ENCODE measurements around the gene CD302. TPM values are rescaled to one million over a fixed set of nuclear protein-coding genes. Genes with fewer than 3 reads are reported as not detected.
A peak's percentile ranks its signal among the peaks of the same experiment; 100 is the strongest.

CD302 gene
- total RNA-seq, 1 experiment from 2014 or later: 16.4 TPM

DNA sequence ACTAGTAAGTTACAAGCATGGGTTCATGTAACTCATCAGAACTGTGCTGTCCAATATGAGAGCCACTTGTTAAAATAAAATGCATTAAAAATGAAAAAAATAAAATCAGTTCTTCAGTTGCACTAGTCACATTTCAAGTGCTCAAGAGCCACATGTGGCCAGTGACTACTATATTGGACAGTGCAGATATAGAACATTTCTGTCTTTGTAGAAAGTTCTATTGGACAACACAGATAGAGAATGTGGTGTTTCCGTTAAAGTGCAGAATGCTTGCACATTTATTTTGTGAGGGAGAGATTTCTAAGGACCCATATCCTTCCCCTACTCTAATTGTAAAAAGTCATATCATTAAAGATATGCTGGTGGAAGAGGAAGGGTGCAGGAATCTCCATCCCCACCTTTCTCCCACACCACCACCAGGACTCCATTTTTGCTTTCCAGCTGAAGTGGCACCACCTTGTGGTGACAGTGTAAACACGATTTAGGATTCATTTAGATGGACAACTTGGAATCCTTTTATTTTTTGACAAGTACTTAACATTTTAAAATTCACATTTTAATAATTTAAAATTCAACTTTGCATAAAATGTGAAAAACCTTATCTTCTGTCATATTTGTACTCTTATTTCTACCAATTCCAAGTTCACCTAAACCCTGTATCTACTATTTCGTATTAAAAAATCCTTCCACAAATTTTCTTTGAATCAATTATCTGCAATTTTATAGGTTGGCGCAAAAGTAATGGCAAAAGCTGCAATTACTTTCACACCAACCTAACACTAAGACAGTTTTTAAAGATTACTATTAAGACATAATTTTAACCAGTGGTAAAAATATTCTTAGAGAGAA lies 9.4 kb upstream of the CD302 start:
- H3K27me3 ChIP-seq (replicated peaks): 0 out of 2 replicates have a peak, but pooled peaks cover 5% of the 10 kb centered on the region
- DNase-seq (ENCODE audit: low read depth in 1 of 2, low spot score in 2 of 2): peak in 1 of 2 experiments; percentile 36
- H3K9me3 ChIP-seq (replicated peaks): no peaks in the 10 kb centered on the region

DNA sequence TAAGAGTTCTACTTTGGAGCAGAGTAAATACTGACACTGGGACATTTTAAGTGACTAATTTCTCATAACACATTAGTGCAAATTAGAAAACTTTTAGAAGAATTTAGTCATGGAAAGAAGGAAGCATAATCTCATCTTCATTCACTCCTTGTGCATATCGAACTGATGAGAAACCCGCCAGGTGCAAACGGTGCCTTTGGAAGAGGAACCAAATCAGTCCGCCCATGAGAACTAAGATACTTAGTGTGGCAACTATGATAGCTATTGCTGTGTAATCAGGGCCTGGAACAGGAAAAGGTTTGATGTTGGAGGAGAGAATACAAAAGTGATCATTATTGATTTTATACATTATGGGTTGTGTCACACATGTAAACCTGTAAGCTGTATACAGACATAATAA lies 6.9 kb upstream of the CD302 start:
- Histone ChIP-seq H3K9me3 (replicated peaks) (no peaks in the 10 kb centered on the region), H3K4me1 (replicated peaks) (no peaks in the 10 kb centered on the region), H3K27me3 (replicated peaks) (0 out of 2 replicates have a peak, but pooled peaks cover 5% of the 10 kb centered on the region), H3K27ac (no peak overlapping the region), H3K4me3 (no peak overlapping the region), H3K36me3 (no peaks in the 10 kb centered on the region)
- no peak for DNase-seq (ENCODE audit: low read depth in 1 of 2, low spot score in 2 of 2)

More for the DNA sequence above, 9.4 kb upstream of the CD302 start:
- Histone ChIP-seq H3K4me3 (no peak overlapping the region), H3K27ac (no peak overlapping the region), H3K4me1 (replicated peaks) (no peaks in the 10 kb centered on the region), H3K36me3 (no peaks in the 10 kb centered on the region)

DNA sequence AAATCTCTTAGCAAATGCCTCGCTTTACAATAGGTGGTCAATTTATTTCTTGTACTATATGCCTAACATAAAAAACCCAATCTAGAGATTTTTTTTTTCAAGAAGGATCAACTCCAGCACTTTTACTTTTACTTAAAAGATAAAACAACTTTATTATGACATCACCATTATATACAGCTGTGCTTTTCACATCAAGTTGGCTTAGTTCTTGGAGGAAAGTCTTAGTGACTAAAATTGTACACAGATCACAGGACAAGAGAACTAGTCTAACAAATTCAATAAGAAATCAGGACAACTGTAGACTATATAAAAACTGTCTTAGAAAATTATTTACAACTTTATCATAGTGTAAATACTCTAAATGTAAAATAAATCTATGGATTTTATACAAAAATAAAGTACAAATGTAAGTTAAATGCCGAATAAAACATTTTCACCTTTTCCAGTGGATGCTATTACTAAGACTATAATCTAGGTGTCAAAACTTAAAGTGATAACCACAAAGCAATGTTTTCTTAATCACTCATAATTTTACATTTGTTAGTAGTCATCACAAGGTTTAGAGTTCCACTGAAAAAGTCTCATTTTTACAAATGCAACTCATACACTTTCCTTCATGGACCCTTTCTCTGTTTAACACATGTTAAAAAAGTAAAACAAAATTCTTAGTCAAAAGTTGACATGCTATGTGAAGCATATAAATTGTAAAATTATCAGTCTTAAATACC lies 5.4 kb upstream of the CD302 start:
- no peak overlapping the region for H3K27ac ChIP-seq
- H3K36me3 ChIP-seq: no peaks in the 10 kb centered on the region
- no peaks in the 10 kb centered on the region for H3K9me3 ChIP-seq (replicated peaks)
- H3K4me3 ChIP-seq: no peak overlapping the region
- H3K27me3 ChIP-seq (replicated peaks): 0 out of 2 replicates have a peak, but pooled peaks cover 5% of the 10 kb centered on the region
- peaks cover 4% of the 10 kb centered on the region for H3K4me1 ChIP-seq (replicated peaks)
- no peak for DNase-seq (ENCODE audit: low read depth in 1 of 2, low spot score in 2 of 2)

DNA sequence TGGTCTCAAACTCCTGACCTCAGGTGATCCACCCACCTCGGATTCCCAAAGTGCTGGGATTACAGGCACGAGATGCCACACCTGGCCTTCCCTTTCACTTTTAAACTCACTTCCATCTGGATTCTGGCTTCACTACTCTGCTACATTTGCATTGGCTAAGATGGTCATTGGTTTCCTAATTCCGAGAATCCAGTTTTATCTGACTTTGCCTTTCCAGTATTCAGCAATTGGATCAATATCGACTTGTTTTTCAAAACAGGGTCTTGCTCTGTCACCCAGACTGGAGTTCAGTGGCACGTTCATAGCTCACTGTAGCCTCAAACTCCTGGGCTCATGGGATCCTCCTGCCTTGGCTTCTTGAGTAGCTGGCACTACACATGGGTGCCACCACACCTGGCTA lies 4.7 kb upstream of the CD302 start:
- 0 out of 2 replicates have a peak, but pooled peaks cover 5% of the 10 kb centered on the region for H3K27me3 ChIP-seq (replicated peaks)
- no peaks in the 10 kb centered on the region for H3K9me3 ChIP-seq (replicated peaks)
- H3K36me3 ChIP-seq: no peaks in the 10 kb centered on the region
- no peak overlapping the region for H3K27ac ChIP-seq
- no peak for DNase-seq (ENCODE audit: low read depth in 1 of 2, low spot score in 2 of 2)
- H3K4me1 ChIP-seq (replicated peaks): peaks cover 6% of the 10 kb centered on the region
- no peak overlapping the region for H3K4me3 ChIP-seq

DNA sequence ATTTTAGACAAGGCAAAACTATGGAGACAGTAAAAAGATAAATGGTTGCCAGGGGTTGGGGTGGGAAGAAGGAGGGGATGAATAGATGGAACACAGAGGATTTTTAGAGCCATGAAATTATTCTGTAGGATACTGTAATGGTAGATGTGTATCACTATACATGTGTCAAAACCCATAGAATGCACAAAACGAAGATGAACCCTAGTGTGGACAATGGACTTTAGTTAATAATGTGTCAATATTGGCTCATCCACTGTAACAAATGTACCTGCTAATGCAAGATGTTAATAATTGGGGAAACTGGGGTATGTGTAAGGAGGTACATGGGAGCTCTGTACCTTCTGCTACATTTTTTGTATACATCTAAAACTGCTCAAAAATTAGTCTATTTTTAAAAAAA lies 1.8 kb upstream of the CD302 start:
- no peak for DNase-seq (ENCODE audit: low read depth in 1 of 2, low spot score in 2 of 2)
- no peak overlapping the region for H3K4me3 ChIP-seq
- no peaks in the 10 kb centered on the region for H3K36me3 ChIP-seq
- peaks cover 23% of the 10 kb centered on the region for H3K4me1 ChIP-seq (replicated peaks)
- no peaks in the 10 kb centered on the region for H3K9me3 ChIP-seq (replicated peaks)
- no peak overlapping the region for H3K27ac ChIP-seq
- H3K27me3 ChIP-seq (replicated peaks): no peaks in the 10 kb centered on the region

DNA sequence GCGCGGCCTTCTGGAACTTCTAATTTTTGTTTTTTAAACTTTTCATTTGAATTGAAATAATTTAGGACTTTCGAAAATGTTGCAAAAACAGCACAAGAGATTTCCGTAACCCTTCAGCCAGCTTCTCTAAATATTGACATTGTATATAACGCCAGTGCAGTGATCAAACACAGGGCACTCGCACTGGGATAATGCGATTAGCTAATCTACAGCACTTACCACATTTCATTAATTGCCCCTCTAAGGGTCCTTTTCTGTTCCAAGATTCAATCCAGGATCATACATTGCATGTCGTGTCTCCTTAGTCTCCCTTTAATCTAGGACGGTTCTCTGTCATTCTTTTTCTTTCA lies 343 bp upstream of the CD302 start:
- Histone ChIP-seq H3K4me3 (peak overlapping the region; percentile 67), H3K9me3 (replicated peaks) (no peaks in the 10 kb centered on the region), H3K27ac (no peak overlapping the region), H3K36me3 (no peaks in the 10 kb centered on the region), H3K4me1 (replicated peaks) (peaks cover 23% of the 10 kb centered on the region), H3K27me3 (replicated peaks) (no peaks in the 10 kb centered on the region)
- DNase-seq (ENCODE audit: low read depth in 1 of 2, low spot score in 2 of 2): no peak

DNA sequence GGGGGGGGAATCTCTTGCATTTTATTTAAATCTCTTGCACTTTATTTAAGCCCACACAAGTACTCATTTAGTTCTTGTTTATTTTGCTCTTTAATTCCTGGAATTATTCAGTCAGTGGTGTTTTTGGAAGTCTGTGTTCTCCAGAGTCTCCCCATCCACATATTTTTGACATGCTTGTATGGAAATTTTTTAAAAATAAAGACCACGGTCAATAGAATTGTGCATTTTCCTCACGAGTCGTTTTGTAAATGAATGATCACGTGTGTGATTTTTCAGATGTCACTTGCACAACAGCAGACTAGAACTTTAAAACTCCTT lies 824 bp downstream of the CD302 start:
- H3K27me3 ChIP-seq (replicated peaks): no peaks in the 10 kb centered on the region
- H3K4me1 ChIP-seq (replicated peaks): peaks cover 23% of the 10 kb centered on the region
- no peaks in the 10 kb centered on the region for H3K9me3 ChIP-seq (replicated peaks)
- no peak overlapping the region for H3K27ac ChIP-seq
- H3K36me3 ChIP-seq: no peaks in the 10 kb centered on the region
- no peak for DNase-seq (ENCODE audit: low read depth in 1 of 2, low spot score in 2 of 2)
- H3K4me3 ChIP-seq: peak overlapping the region; percentile 67

DNA sequence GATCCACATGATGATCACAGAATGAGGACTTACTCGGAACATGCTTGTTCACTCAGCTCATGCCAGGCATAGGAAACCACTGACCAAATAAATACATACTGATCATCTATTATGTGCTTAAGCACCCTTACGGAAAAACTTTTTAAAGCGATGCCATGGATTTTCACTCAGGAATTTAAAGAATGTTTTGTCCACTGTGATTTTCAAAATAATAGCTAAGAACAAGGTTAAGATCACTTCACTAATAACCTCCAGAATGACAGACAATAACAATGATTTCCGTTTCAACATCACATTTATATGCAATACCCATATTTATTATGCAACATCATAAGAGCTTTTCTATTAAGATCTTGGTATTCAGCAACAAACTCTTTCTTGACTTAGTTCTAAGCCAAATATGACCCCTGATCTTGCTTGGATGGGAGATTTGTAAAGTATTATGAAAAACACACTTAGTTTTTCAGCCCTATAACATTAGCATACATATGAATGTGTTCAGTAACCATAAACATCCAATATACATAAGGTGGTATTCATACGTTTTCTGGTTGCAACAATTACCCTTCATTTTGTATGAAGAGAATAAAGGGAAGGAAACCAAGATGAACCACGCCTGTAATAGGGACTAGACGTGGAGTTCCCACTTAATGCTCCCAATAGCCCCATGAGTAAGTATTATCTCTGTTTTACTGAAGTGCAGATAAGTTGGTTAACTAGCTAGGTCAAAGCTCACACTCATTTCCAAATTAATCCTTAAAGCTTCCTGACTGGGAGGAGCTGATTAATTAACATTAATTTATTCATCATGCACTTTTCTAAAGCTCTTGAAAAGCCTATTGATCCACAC lies 1.9 kb downstream of the CD302 start:
- H3K9me3 ChIP-seq (replicated peaks): no peaks in the 10 kb centered on the region
- H3K27ac ChIP-seq: 0 out of 2 replicates have a peak overlapping the region, but pooled peaks have one; percentile 6
- peak in 1 of 2 experiments; percentile 46 for DNase-seq (ENCODE audit: low read depth in 1 of 2, low spot score in 2 of 2)
- 0 out of 2 replicates have a peak overlapping the region, but pooled peaks have one; percentile 5 for H3K4me3 ChIP-seq
- H3K27me3 ChIP-seq (replicated peaks): no peaks in the 10 kb centered on the region
- H3K4me1 ChIP-seq (replicated peaks): peaks cover 23% of the 10 kb centered on the region
- H3K36me3 ChIP-seq: no peaks in the 10 kb centered on the region

DNA sequence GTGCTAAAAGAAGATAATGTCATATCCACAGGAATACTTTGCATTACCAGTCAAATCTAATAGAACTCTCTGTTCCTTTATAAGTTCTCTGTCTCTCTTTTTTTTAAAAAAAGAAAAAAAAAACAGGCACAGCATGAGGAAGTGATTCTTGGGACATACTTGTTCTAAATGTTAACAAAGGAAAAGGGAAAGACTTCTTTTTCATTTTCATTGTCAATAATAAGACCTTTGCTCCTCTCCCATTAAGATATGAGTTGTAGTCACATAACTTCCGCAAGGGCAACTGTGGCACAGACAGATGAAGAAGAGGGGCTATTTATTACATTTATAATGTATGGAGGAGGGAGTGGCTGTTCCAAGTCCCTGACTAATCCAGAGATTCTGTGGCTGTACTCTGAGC lies 4.7 kb downstream of the CD302 start:
- DNase-seq (ENCODE audit: low read depth in 1 of 2, low spot score in 2 of 2): no peak
- Histone ChIP-seq H3K4me1 (replicated peaks) (peaks cover 18% of the 10 kb centered on the region), H3K36me3 (0 out of 2 replicates have a peak, but pooled peaks cover 3% of the 10 kb centered on the region)

DNA sequence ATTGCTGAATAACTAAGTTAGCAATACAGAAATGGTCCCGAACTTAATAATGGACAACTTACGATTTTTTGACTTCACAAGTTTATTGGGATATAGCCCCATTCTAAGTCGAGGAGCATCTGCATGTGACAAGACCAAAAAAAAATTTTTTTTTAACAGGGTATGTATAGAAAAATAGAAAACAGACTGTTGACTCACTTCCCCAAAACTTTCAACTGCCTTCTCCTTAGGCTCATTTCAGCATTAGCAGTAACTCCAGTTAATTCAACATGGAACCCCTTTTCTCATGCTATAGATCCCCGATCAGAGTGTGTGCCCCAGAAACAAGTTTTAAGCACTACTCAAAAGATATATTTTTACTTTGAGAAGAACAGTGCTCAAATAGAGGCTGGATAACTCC lies 5.4 kb downstream of the CD302 start:
- DNase-seq (ENCODE audit: low read depth in 1 of 2, low spot score in 2 of 2): no peak
- H3K27ac ChIP-seq: no peak overlapping the region

More for the DNA sequence above, 4.7 kb downstream of the CD302 start:
- Histone ChIP-seq H3K27me3 (replicated peaks) (no peaks in the 10 kb centered on the region), H3K9me3 (replicated peaks) (no peaks in the 10 kb centered on the region), H3K4me3 (no peak overlapping the region), H3K27ac (no peak overlapping the region)

DNA sequence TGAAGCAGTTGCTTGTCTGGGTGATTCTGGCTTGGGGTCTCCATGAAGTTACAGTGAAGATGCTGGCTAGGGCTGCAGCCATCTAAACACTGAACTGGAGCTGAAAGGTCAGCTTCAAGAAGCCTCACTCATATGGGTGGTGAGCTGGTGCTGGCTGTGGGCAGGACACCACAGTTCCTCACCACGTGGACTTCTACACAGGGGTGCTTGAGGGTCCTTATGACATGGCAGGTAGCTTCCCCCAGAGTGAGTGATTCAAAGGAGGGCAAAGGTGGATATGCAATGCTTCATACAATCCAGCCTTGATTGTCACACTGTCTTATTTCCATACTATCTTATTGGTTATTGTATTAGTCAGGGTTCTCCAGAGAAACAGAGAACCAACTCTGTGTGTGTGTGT lies 6.0 kb downstream of the CD302 start:
- no peak for DNase-seq (ENCODE audit: low read depth in 1 of 2, low spot score in 2 of 2)
- peaks cover 17% of the 10 kb centered on the region for H3K4me1 ChIP-seq (replicated peaks)

More for the DNA sequence above, 5.4 kb downstream of the CD302 start:
- no peak overlapping the region for H3K4me3 ChIP-seq
- no peaks in the 10 kb centered on the region for H3K9me3 ChIP-seq (replicated peaks)
- H3K27me3 ChIP-seq (replicated peaks): no peaks in the 10 kb centered on the region
- H3K4me1 ChIP-seq (replicated peaks): peaks cover 17% of the 10 kb centered on the region
- H3K36me3 ChIP-seq: 0 out of 2 replicates have a peak, but pooled peaks cover 4% of the 10 kb centered on the region

DNA sequence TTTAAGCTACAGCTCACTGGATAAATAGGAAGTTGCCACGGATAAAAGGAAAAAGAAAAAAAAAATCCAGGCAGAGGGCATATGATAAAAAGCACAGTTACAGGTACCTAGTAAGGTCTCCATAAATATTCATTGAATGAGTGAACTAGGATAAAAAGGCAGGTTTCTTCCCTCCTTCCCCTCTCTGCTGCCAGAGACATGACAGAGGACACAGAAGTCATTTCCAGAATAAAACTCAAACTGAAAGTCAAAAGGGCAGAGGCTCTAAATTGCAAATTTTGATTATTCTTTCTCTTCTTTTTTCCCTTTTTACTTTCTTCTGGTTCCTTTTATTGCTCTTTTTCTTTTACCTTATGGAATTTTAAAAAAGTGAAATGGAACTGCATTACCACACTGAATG lies 7.7 kb downstream of the CD302 start:
- Histone ChIP-seq H3K9me3 (replicated peaks) (no peaks in the 10 kb centered on the region), H3K4me1 (replicated peaks) (peaks cover 2% of the 10 kb centered on the region), H3K27ac (no peak overlapping the region), H3K27me3 (replicated peaks) (no peaks in the 10 kb centered on the region), H3K4me3 (no peak overlapping the region), H3K36me3 (0 out of 2 replicates have a peak, but pooled peaks cover 4% of the 10 kb centered on the region)
- DNase-seq (ENCODE audit: low read depth in 1 of 2, low spot score in 2 of 2): no peak

More for the DNA sequence above, 6.0 kb downstream of the CD302 start:
- no peak overlapping the region for H3K27ac ChIP-seq
- 0 out of 2 replicates have a peak, but pooled peaks cover 4% of the 10 kb centered on the region for H3K36me3 ChIP-seq
- H3K9me3 ChIP-seq (replicated peaks): no peaks in the 10 kb centered on the region
- no peaks in the 10 kb centered on the region for H3K27me3 ChIP-seq (replicated peaks)
- no peak overlapping the region for H3K4me3 ChIP-seq

DNA sequence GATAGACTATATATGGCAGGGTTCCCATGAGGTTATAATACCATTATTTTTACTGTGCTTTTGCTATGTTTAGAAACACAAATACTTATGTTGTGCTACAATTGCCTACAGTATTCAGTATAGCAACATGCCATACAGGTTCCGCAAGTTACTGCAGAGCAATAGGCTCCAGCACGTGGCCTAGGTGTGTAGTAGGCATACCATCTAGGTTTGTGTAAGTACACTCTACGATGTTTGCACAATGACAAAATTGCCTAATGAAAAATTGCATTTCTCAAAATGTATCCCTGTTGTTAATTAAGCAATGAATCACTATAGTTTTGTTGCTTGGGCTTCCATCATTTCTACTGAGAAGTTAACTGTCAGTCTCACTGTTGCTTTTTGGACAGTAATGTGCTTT lies 9.8 kb downstream of the CD302 start:
- H3K9me3 ChIP-seq (replicated peaks): no peaks in the 10 kb centered on the region
- no peak overlapping the region for H3K4me3 ChIP-seq
- DNase-seq (ENCODE audit: low read depth in 1 of 2, low spot score in 2 of 2): no peak
- no peaks in the 10 kb centered on the region for H3K27me3 ChIP-seq (replicated peaks)
- H3K4me1 ChIP-seq (replicated peaks): no peaks in the 10 kb centered on the region
- H3K36me3 ChIP-seq: 0 out of 2 replicates have a peak, but pooled peaks cover 4% of the 10 kb centered on the region
- no peak overlapping the region for H3K27ac ChIP-seq

Data from SJSA1 (cell line).